HCEC 1CT (cell line): ENCODE measurements around the gene RAPGEF4.

Source experiments
- DNase-seq: peaks from one replicate; pipeline ENCODE4 v3.0.0-alpha.2; 2017

The RAPGEF4 gene

DNA sequence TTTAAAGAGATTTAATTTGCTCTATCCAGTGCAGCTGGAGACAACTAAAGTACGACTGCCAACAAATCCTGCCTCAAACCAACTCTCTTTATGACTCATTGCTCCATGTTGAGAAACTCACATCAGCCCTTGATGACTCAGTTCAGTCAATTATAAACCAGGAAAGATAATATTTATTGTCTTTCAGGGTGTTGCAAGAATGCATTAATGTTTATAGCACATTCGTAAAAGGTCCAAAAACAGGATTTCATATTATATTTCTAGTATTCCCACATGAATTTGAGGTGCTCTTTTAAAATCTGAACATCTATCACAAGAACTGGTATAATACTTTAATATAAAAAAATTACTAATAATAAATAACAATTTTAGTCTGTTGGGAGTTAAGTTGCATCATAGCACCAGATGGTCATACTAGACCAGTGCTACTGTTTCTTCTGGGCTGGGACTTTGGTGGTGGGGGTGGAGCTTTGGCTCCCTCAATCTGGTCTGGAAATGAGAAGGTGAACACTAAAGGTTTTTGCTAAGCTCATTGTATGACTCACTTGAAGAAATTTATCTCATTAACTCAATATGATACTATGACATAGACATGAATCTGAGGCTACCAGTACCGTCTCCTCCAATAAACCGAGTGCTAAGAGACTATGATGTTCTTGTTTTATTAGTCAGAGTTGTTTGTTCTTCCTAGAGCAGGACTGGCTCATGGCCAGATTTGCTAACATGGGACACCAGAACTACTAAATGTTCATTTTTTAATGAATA lies 313.4 kb downstream of the RAPGEF4 start:
- DNase-seq: peak; percentile 99

GRCh38 chr2:173049831-173050230 lies 314.2 kb downstream of the RAPGEF4 start:
- no peak for DNase-seq

DNA sequence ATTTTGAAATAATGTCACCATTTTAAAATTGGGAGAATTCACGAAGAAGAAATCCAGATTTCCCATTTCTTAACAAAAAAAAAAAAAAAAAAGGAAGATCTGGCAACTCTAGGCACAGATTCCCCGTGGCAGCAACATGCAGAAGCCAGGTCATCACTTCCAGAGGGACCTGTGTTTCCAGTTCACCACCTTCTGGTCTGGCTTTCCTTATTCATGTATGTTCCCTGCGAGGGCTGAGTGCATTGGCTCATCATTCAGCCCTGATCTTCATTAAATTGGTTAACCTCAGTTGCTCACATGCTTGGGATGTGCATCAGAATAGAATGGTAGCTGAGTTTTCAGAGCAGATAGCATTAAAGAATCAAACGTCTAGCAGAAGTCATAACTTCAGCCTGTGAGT lies 315.0 kb downstream of the RAPGEF4 start:
- DNase-seq: no peak

GRCh38 chr2:173051463-173052215 lies 316.0 kb downstream of the RAPGEF4 start:
- no peak for DNase-seq

- DNase-seq: no peak
Observed at GRCh38 chr2:173053043-173053699, 317.5 kb downstream of the RAPGEF4 start.

GRCh38 chr2:173054466-173054865 lies 318.8 kb downstream of the RAPGEF4 start:
- DNase-seq: no peak

DNA sequence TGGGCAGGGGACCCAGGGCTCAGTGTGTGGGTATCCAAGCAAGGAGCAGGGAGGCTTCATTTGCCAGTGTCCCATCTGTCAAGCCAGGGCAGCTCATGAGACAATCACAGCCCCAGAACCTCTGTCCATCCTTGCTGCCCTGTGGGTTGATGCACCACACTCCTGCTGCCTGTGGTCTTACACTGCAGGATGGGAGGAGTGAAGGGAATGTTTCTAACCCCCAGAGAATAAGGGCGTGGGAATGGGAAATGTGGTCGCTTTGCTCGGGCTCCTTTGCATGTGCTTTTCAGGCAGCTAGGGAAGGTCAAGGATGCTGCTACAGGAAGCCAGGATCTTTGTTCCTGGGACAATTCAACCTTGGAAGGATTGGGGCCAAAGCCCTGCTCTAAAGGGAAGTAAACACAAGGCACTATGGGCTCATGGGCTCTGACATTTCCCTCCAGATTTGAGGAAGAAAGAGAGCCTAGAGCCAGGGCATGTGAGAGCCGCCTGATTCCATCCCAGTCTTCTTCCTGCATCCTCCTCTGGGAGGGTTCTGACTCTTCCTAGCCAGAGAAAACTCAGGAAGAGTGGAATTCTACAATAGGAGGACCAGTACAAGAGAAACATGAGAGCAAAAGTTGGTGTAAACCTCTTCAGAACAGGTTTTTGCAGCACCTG lies 321.2 kb downstream of the RAPGEF4 start:
- DNase-seq: no peak

DNA sequence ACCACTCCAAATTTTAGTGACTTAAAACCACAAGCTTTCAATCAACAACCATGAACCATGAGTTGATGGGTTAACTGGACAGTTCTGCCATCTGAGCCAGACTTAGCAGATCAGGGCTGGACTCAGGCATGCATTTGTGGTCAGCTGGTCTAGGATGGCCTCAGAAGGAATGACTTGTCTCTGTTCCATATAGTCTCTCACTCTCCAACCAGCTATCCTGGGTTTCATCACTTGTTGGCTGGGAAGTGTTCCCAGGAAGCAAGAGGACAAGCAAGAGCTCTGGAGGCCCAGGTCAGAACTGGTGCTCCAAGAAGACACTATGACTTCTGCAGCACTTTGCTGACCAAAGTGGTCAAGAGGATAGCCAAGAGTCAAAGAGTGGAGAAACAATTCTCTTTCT lies 322.5 kb downstream of the RAPGEF4 start:
- no peak for DNase-seq

- DNase-seq: no peak
Observed at GRCh38 chr2:173058673-173059072, 323.0 kb downstream of the RAPGEF4 start.

DNA sequence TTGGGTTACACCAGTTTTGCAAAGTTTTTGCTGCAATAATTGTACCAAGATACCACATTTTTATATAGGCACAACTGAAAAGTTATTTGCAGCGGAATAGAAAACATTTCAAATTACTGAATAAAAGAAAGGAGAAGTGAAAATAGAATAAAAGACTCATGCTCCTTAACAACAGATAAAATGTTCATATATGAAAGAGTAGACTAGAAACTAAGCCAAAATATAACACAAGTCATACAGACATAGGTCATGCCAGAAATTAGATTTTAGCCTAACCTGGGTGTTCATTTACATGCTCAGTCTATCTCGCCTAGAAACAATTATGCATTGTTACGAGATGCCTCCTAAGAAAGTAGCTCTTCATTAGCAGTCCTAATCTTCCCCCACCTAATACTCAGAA lies 323.6 kb downstream of the RAPGEF4 start:
- no peak for DNase-seq

- peak; percentile 49 for DNase-seq
Observed at GRCh38 chr2:173059971-173060461, 324.4 kb downstream of the RAPGEF4 start.

- DNase-seq: no peak
Observed at GRCh38 chr2:173062801-173063200, 327.2 kb downstream of the RAPGEF4 start.

- DNase-seq: no peak
Observed at GRCh38 chr2:173064151-173064805, 328.6 kb downstream of the RAPGEF4 start.

DNA sequence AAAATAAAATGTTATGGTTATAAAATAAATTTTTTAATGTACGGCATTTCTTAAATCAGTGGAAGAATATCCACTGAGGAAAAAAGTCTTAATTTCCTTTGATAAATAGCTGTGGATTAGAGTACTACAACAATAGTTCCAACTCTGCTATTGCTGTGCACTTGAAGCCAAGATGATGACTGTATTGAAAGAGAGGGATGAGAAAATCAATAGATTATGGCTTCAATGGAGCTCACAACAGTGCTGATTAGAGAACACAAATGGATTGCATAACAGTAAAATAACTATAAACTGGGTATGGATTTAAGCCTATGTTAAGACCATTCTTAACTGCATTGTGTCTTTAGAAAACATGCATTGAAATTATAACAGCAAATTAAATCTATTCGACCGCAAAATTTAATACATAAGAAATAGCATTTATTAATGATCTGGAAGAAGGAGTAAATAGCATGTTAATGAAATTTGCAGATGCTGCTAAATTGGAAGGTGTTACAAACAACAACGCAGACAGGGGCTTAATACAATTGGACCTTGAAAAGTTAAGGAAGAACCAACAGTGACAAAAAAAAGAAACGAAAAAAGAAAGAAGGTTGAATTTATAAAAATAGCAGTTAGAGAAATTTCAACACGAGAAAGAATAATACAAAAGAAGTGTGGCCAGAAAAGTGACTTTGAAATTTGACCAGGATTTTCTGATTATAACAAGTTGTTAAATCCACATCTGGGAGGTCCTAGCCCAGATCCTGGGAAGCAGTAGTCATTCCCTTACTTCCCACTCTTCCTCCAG lies 331.4 kb downstream of the RAPGEF4 start:
- no peak for DNase-seq

DNA sequence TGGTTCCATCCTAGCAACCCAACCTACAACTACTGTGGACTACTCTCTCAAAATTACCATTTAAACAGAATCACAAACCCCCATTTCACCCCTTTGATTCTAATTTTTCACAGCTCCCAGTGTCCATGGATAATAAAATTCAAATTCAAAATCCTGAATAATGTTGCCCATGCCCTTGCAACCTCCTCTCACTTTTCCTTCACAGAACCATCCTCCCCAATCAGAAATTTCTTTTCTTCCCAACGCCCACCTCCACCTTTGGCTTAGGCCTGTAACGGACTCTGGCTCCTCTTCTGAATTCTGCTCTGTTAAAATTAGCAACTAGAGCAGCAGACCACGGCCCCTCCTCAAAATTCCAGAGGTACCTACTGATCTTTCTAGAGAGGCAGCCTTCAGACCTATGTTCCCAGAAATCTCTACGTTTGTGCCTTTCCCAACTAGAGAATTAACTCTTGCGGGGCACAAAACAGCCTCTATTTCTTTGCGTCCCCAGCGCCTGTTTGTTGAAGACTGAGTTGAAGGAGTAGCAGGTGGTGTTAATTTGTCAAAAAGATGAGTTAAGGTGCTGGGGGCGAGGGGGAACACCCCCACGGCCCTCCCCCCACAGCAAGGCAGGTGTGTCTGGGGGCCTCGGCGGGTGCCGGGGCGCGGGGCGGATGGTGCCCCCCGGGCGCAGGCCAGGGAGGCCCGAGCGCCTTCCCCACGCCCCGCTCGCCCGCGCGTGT lies 339.6 kb downstream of the RAPGEF4 start:
- no peak for DNase-seq

DNA sequence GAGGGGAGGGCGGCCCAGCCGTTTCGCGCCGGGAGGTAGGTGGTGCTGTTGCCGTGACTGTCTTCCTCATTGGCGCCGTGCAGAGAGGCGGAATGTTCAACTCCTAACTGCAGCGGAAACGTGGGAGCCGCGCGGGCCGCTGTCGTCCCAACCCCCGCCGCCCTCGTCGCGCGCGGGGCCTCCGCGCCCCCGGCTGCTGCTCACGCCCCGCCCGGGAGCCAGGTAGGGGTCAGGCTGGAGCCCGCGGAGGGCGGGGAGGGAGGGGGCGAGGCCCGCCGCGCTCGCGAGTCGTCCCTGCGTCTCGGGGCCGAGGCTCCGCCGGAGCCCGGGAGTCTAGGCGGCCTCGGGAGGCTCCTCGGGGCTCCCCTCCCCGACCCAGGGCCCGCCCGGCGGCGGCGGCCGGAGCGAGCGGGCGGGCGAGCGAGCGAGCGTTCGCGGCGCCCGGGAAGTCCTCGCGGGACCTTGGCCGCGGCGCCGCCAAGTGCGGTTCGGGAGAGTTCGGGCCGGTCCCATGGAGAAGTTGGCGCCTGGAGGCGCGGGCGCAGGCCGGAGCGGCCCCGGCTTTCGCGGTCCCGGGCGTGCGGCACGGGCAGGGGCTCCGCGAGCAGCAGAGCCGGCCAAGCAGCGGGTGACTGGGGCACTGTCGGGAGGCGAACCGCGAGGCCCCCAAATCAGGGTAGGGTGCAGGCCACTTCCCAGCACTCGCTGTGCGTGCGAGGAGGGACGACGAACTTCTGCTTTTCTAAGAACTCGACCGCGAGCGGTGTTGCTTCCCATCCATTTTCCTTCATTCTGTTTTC lies 340.3 kb downstream of the RAPGEF4 start, which contains the start of gene MAP3K20:
Gene MAP3K20, plus strand, starts transcription at position 66 of the 800 bp plus-strand sequence. CDS start 15,186 bp downstream, outside the sequence.
- peak; percentile 78 for DNase-seq

DNA sequence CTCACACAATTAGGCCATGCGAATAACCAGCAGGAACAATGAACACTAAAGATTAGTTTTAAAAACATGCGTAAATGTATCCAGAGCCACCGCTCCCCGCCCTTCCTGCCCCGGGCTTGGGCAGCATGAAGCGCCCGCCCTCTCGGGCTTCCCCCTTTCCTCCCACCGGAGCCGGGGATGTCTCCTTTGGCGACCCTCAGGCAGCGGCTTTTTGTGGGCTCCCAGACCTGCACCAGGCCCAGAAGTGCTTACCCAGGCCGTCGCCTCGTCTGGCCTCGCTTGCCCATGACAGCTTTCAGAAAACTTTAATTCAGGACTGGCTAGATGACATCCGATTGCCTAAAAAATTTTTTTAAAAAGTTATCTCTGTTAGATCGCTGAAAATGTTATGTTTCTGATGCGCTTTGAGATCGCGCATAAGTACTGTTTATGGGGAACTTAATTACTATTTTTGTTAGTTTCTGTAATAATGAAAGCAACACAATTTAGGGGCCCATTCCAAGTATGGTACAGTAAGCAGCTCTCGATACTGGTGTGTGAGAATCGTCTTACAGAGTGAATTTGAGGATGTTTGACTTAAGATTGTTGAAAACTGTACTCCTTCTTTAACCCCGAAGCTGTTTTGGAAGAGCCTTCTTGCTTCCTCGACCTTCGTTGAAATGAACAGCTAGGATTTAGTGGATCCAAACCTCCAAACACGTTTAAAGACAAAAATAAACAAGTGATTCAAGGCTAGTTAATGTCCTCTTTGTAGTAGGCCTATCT lies 341.1 kb downstream of the RAPGEF4 start:
- peak; percentile 48 for DNase-seq

GRCh38 chr2:173077506-173078177 lies 342.0 kb downstream of the RAPGEF4 start:
- peak; percentile 79 for DNase-seq
